Omental fat pad (tissue), 4 donors: Measurements from ENCODE around the gene FAM83F. TPM values are rescaled to one million over a fixed set of nuclear protein-coding genes. Genes with fewer than 3 reads are reported as not detected.
A peak's percentile ranks its signal among the peaks of the same experiment; 100 is the strongest.
"Not testable (repeated sequence)": the region's sequence is repeated elsewhere in the genome, so short reads cannot be mapped to it uniquely, and the experiment has no call there.

ENCODE experiments used
- ATAC-seq: fragments of 150-250 bp; one replicate; pipeline ENCODE4 v1.9.1; 2016; ENCODE audit warnings: mild to moderate bottlenecking, moderate library complexity; ENCODE audit not compliant: low FRiP score
- DNase-seq: peaks from one replicate; pipeline ENCODE4 v3.0.0-alpha.2; 2019; ENCODE audit warnings: low spot score
- total RNA-seq, 4 donors: library from RNA; depleted of rRNA; stranded (reverse); fragments of >200 nt; gene quantifications; one replicate each; pipeline ENCODE4 v1.1.0, GENCODE V29; 2016
- TF ChIP-seq, protein P1 (sequence below), 3 donors: fragments of 450-650 bp; IDR thresholded peaks; one replicate each; pipeline ENCODE4 v1.5.1; 2016 to 2017; ENCODE audit warnings: antibody characterized with exemption in 3 of 3, mild to moderate bottlenecking in 3 of 3, moderate library complexity in 2 of 3

Gene FAM83F
- total RNA-seq = under 1 TPM; 0.37 to 0.84 (median 0.57) TPM

DNA sequence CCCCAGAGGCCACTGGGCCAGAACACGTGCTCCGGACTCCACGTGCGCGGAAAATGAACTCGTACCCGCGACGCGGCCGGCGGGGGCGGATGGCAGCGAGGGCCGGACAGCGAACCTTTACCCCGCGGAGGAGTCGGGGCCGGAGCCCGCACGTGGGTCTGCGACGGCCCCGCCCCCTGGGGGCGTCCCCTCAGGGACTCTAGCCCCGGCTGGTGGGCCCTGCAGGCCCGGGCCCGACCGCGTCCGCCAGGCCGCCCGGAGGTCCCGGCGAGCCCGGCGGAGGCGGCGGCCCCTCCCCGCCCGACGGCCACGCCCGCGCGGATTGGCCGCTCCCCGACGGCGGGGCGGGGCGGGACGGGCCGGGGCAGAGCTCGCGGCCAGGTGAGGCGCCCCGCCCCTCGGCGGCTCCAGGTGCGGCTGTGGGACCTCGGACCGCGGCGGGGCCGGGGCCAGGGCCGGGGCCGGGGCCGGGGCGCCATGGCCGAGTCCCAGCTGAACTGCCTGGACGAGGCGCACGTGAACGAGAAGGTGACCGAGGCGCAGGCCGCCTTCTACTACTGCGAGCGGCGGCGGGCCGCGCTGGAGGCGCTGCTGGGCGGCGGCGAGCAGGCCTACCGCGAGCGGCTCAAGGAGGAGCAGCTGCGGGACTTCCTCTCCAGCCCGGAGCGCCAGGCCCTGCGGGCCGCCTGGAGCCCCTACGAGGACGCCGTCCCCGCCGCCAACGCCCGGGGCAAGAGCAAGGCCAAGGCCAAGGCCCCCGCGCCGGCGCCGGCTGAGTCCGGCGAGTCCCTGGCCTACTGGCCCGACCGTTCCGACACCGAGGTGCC, at the start of gene FAM83F:
FAM83F (plus strand) TSS at position 389 of the 827 bp plus-strand sequence; CDS start at position 478, 89 bp downstream.
- DNase-seq (no peak), ATAC-seq (peak; percentile 58)
- TF ChIP-seq, protein P1, sequence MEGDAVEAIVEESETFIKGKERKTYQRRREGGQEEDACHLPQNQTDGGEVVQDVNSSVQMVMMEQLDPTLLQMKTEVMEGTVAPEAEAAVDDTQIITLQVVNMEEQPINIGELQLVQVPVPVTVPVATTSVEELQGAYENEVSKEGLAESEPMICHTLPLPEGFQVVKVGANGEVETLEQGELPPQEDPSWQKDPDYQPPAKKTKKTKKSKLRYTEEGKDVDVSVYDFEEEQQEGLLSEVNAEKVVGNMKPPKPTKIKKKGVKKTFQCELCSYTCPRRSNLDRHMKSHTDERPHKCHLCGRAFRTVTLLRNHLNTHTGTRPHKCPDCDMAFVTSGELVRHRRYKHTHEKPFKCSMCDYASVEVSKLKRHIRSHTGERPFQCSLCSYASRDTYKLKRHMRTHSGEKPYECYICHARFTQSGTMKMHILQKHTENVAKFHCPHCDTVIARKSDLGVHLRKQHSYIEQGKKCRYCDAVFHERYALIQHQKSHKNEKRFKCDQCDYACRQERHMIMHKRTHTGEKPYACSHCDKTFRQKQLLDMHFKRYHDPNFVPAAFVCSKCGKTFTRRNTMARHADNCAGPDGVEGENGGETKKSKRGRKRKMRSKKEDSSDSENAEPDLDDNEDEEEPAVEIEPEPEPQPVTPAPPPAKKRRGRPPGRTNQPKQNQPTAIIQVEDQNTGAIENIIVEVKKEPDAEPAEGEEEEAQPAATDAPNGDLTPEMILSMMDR (IDR thresholded peaks at IDR 0.05) = no peak

DNA sequence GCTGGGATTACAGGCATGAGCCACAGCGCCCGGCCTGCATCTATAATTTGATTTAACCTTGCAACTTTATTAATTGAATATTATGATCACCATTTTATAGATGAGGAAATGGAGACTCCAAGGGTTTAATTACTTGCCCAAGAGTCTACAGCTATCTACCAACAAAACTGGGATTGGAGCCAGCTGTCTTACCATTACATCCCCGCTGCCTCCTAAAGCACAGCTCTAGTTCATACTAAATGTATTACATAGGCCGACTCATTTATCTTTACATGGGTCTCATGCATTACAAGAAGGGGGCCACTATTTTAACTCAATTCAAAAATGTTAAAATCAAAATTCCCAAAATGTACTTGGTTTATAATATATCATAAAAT, 48.6 kb upstream of the FAM83F start:
- ATAC-seq (no peak), DNase-seq (no peak)
- TF ChIP-seq, protein P1 (IDR thresholded peaks at IDR 0.05) = no peak

DNA sequence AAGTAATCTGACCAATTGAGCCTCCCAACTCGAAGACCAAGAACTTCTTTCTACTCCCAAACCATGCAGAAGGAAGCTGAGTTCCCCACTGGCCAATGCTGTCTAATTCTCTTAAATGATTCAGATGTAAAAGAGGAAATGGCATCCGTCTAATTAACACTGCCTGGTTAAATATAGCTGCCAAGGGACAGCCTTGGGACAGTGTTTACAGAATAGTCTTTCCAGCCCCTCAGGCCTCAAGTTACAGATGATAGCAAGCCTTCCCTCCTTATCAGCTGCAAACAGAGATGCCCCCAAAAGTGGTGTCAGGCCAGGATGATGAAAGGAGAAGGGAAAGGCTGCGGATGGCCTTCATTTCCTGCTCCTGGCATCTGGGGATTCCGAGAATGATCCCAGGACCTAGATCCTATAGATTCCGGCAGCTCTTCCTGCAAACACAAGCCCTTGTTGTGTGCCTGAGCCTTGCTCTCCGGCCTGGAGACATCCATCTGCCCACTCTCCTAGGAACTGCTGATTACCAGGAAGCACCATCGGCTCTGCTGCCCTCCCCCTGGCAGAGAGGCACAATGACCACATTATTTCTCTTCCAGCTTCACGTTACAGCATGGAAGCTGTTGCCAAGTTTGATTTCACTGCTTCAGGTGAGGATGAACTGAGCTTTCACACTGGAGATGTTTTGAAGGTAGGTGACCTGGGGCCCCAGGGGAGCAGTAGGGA, 48.1 kb upstream of the FAM83F start:
- DNase-seq (no peak), ATAC-seq (no peak)
- TF ChIP-seq, protein P1 (IDR thresholded peaks at IDR 0.05) = no peak

DNA sequence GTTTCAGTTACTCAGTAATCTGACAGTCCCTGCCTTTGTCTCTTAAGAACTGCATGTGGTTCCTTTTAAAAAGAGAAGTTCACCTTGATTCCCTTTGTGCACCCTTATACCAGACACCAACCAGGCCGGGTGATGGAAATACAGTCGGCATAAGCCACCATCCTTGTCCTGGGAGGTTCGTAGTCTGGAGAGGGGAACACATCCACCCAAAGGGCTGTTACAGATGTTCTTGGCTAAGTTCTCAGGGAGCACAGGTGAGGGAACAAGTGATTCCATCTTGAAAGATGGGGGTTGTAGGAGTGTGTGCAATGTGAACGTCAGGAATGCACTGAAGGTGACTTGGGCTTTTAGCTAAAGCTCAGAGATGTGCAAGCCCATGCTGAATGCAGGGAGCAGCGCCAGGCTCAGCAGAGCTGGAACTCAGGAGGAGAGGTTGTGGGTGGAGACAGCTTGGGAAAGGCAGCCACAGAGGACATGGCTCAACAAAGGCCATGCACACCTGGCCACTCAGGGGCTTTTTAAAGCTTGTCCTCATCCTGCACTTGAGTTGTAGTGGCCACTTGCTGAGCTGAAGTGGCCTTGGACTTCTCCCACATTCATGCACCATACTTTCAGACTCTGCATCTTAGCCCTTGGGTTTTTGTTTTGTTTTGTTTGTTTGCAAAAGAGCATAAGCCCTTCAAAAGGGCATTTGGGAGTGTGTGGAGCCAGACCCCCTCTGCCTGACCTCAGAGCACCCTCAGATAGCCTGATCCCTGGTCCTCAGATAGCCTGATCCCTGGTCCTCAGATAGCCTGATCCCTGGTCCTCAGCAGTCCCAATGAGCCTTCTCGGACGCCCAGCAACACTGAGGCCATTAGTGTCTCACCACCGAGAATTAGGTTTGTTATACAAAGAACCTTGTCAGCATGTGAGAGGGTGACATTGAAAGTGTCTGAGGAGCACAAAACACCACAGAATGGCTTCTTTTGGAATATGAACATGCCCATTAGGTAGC, 47.2 kb upstream of the FAM83F start:
- DNase-seq (no peak), ATAC-seq (no peak)
- TF ChIP-seq, protein P1 (IDR thresholded peaks at IDR 0.05) = no peak

DNA sequence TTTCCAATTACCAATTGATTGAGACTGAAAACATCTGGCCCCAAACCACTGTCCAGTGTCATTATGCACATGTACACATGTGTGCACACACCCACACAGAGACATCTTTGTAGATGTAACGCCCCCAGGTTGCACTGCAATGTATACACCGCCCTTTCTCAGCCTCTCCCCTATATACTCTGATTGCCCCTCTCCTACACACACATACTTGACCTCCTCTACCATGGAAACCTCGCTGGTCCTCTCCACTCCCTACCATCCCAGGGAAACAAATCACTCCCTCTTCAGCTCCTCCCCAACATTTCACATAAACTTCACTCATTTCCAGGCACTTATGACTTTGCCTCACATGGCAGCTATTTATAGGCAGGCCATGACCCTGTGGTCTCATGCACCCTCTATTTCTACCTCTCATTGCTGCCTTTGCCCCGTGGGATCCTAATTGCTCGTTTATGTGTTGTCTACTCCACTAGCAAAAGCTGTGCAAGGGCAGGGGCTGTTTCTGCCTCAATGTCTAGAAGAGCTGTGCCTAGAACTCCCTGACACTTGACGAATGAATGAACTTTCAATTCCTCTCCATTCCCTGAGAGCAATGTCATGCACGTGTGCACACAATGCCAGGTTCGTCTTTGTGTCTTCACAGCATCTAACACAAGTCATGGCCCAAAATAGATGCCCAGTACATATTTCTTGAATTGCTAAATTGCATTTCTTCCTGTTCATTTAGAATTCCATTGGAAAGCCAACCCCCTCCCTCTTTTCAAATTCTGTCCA, 44.6 kb upstream of the FAM83F start:
- no peak for DNase-seq
- ATAC-seq = no peak
- TF ChIP-seq, protein P1 (IDR thresholded peaks at IDR 0.05) = no peak

DNA sequence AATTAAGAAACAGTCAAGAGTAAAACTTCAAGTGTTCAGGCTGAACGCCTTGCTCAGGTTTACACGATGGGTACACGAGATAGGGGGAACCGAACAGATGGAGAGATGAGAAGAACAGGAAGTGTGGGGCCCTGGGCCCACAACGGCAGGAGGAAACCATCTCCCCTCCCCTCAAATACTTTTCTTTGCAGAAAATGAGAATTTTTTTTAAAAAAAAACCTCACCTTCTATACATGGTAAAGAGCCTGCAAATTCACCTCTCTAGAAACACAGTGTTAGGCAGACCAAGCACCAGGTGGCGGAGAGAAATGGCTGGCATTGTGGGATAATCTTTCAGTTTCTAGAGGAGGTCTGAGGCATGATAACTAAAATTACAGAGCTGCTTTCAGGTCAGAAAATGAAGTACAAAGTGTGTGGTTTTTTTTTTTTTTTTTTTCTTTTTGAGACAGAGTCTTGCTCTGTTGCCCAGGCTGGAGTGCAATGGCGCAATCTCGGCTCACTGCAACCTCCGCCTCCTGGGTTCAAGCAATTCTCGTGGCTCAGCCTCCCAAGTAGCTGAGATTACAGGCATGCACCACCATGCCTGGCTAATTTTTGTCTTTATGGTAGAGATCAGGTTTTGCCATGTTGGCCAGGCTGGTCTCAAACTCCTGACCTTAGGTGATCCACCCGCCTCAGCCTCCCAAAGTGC, 43.0 kb upstream of the FAM83F start:
- DNase-seq, ATAC-seq: not testable (repeated sequence)
